Stimulated activated CD4-positive, alpha-beta T cell treated with anti-CD3 and anti-CD28 coated beads, Interleukin-1b, Interleukin-23, amount 100 ng/mL, for 24 hours (primary cell): ENCODE results near the gene CREB3L4.

ENCODE experiments used
- DNase-seq, 4 experiments: peaks; one replicate each; pipeline ENCODE4 v3.0.0-alpha.2; 2020; ENCODE audit warnings: low read depth in 4 of 4, low spot score in 1 of 4

CREB3L4 gene

GRCh38 chr1:153936011-153936802 is 31.5 kb upstream of the CREB3L4 start:
- DNase-seq: no peak

GRCh38 chr1:153937331-153937730 is 30.4 kb upstream of the CREB3L4 start:
- DNase-seq: no peak

DNA sequence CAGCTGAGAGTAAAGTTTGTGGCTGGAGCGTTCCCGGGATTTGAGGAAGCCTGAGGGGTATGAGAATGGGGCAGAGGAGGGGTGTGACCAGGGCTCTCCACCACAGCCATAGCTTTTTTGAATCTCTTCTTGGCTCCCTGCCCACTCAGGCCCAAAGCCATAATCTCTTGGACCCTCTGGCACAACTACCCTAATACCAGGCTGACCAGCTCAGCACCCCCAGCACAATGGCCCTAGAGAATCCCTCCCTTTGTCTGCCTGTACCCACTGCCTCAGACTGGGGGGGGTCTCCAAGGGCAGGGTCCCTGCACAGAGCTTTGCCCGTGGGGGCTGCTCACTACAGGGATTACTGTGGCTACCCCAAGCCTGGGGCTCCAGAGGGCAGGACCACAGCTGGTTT is 28.7 kb upstream of the CREB3L4 start:
- DNase-seq: no peak

- DNase-seq: no peak
Observed at GRCh38 chr1:153939476-153939875, 28.2 kb upstream of the CREB3L4 start.

GRCh38 chr1:153940756-153941155 is 26.9 kb upstream of the CREB3L4 start:
- DNase-seq: no peak

- no peak for DNase-seq
Observed at GRCh38 chr1:153941826-153942725, 25.6 kb upstream of the CREB3L4 start.

DNA sequence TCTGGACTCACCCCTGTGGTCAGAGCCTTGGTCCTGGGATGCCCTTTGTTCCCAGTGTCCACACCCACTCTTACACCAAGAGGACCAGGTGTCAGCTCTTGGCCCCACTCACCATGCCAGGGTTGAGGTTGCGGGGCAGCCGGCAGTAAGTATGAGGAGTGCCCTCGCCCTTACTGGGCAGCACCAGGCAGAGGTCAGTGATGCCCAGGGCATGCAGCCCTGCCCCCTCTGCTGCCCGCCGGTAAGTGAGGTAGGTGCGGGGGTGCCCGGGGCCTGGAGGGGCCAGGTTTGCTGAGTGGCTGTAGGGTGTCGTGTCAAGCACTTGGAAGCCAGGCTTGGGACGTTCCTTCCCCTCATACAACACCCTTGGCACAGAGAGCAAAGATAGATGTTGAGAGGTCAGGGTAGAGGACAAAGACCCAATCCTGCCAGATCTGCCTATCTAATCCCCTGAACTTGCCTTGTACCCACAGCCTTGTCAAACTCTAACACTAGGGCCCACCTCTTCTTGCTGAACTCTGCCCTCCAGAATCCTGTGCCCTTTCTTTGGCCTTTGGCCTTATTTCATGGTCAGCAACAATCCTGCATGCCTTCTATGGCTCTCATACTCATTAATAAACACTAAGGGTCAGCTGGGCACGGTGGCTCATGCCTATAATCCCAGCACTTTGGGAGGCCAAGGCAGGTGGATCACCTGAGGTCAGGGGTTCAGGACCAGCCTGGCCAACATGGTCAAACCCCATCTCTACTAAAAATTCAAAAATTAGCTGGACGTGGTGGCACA is 24.7 kb upstream of the CREB3L4 start:
- no peak for DNase-seq

GRCh38 chr1:153944005-153944826 is 23.5 kb upstream of the CREB3L4 start:
- no peak for DNase-seq

- no peak for DNase-seq
Observed at GRCh38 chr1:153944827-153945117, 22.9 kb upstream of the CREB3L4 start.

- DNase-seq: peak in 3 of 4 experiments; percentile 33 to 68 (median 51)
Observed at GRCh38 chr1:153945131-153945794, 22.4 kb upstream of the CREB3L4 start.

DNA sequence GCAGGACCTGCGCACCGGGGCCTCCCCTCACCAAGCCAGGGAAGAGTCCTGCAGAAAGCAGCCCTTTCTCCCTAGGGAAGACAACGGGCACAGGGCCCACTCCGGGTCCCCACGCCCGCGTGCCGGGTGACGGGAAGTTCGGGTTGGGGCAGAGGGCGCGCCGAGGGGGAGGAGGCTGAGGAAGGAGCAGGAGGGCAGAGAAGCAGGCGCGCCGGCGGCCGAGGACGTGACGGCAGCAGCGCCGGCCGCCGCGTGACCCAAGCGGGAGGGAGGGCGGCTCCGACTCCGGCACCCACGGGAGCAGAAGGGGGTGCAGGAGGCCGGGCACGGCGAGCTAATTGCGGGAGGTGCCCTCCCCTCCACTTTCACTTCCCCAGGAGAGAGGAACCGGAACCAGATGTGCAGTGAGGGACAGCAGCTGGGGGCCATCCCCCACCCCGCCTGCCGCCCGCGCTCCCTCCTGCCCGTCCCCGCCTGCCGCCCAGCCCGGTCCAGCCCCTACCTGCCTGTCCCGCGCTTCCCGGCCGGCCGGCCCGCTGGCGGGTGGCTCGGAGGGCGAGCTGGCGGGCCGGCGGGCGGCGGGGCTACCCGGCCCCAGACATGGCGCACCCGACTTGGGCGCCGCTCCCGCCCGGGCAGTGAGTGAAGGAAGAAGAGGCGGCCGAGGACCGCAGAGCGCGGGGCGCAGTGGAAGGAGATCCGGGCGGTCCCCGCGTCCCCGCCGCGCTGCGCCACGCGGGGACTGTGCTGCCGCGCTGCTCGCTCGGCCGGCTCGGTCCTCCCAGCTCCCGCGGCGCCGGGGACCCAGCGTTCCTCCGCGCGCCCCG is 21.7 kb upstream of the CREB3L4 start:
- DNase-seq: peak in 3 of 4 experiments; percentile 36 to 66 (median 53)

DNA sequence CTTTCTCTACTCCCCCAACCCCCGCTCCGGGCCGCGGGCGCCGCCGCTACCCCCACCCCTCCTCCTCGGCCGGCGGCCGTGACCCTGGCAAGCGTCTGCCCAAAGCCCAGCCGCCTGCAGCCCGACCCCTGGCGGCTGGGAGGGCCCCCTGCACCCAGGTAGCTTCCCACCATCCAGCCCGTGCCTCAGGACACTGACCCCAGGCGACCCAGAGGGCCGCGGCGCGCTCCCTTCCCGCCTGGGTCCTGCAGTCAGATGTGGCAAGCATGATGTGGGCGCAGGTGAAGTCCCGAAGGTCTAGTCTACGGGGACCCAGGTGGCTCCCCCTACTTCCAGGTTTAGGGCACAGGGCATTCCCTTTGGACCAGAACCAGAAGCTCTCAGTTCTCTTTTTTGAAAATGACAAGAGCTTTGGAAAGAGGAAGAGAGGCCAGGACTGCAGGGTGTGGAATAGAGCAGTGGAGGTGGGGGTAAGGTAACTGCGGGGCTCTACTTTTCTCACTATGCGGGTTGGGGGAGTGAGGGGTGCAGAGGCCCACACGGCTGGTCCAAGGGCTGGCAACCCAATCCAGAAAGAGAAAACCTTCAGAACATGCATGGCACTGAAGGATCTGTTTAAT is 21.0 kb upstream of the CREB3L4 start, which contains the start of gene DENND4B:
TSS of gene DENND4B (minus strand) at position 97 of the 620 bp plus-strand sequence. CDS start 2,344 bp downstream, outside the sequence.
- DNase-seq: peak; percentile 35 to 69 (median 55)

GRCh38 chr1:153951183-153951582 is 16.5 kb upstream of the CREB3L4 start:
- no peak for DNase-seq

GRCh38 chr1:153951801-153952200 is 15.9 kb upstream of the CREB3L4 start:
- no peak for DNase-seq

GRCh38 chr1:153953859-153954365 is 13.8 kb upstream of the CREB3L4 start:
- DNase-seq: no peak

DNA sequence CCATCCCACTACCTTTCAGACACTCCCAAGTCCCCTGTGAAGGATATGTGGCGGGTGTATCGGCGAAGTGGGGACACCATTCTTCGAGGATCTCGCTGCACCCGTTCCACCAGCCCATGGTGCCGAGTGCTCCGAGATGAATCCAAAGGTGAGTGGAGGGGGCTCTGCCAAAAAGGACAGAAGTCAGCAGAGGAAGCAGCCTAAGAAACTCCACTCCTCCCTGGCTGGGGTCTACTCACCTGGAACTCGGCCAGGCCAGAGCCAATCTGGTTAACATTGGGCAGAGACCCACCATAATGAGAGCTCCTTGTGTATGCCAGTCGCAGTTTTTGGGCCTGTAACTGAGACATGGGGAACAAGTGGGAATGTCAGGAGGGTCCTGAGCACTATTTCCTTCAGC is 12.9 kb upstream of the CREB3L4 start:
- no peak for DNase-seq

GRCh38 chr1:153956997-153957715 is 10.5 kb upstream of the CREB3L4 start:
- no peak for DNase-seq

DNA sequence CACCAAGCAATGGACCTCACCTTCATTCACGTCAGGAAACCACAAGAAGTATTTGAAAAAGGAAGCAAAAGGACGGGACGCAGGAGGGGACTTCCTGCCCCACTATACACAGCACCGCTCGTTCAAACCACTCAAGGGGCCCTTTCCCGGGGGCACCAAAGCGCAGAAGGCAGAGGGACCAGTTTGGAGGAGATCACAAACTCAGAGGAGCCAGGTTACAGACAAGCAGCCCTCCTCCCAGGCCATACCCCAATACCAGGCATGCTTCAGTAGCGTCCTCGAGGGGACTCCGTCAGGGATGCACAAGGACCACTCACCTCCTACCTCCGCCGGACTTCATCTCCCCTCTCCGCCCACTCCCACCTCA is 10.0 kb upstream of the CREB3L4 start:
- DNase-seq: no peak
